HepG2 (cell line): ENCODE measurements around the gene ARHGEF12. TPM values are rescaled to one million over a fixed set of nuclear protein-coding genes. Genes with fewer than 3 reads are reported as not detected.

Experiments
- CENPBD1 ChIP-seq: sonication (generic); formaldehyde crosslinking; IDR thresholded peaks from 2 replicates; pipeline ENCODE4 v1.8.0; 2022; ENCODE audit warnings: missing genetic modification reagents, low read depth, mild to moderate bottlenecking, borderline replicate concordance
- FOXM1 ChIP-seq: sonication (generic); formaldehyde crosslinking; IDR thresholded peaks from 2 replicates; pipeline ENCODE4 v1.5.0; 2020; ENCODE audit warnings: missing genetic modification reagents
- HIC2 ChIP-seq: sonication (generic); formaldehyde crosslinking; IDR thresholded peaks from 2 replicates; pipeline ENCODE4 v1.9.0; 2022; ENCODE audit warnings: low read depth, missing genetic modification reagents
- MED8 ChIP-seq: sonication (generic); formaldehyde crosslinking; IDR thresholded peaks from 2 replicates; pipeline ENCODE4 v1.8.1; 2023; ENCODE audit warnings: mild to moderate bottlenecking, missing genetic modification reagents; ENCODE audit not compliant: insufficient replicate concordance
- PATZ1 ChIP-seq: sonication (generic); formaldehyde crosslinking; IDR thresholded peaks from 2 replicates; pipeline ENCODE4 v1.4.0; 2020; ENCODE audit warnings: missing genetic modification reagents
- PRDM10 ChIP-seq: sonication (generic); formaldehyde crosslinking; IDR thresholded peaks from 2 replicates; pipeline ENCODE4 v1.4.0; 2020; ENCODE audit warnings: low read depth, missing genetic modification reagents
- RAD51 ChIP-seq: fragments of 450-650 bp; IDR thresholded peaks from 2 replicates; pipeline ENCODE4 v1.6.1; 2016; ENCODE audit warnings: borderline replicate concordance
- RFX5 ChIP-seq: IDR thresholded peaks from 2 replicates; pipeline ENCODE4 v1.6.1; 2011; ENCODE audit warnings: low read depth, low read length, improper control_type of control experiment
- SNAPC4 ChIP-seq: sonication (generic); formaldehyde crosslinking; IDR thresholded peaks from 2 replicates; pipeline ENCODE4 v1.4.0; 2020; ENCODE audit warnings: mild to moderate bottlenecking, missing genetic modification reagents
- TP53 ChIP-seq: sonication (generic); formaldehyde crosslinking; conservative IDR thresholded peaks from 2 replicates; pipeline ENCODE4 v1.4.0; 2020; ENCODE audit warnings: missing genetic modification reagents
- UBTF ChIP-seq: sonication (generic); formaldehyde crosslinking; IDR thresholded peaks from 2 replicates; pipeline ENCODE4 v1.4.0; 2020; ENCODE audit warnings: mild to moderate bottlenecking, missing genetic modification reagents
- polyA plus RNA-seq, 8 experiments: library from polyadenylated mRNA; depleted of rRNA in 3 of 8; stranded (reverse) in 7 of 8; unstranded in 1 of 8; fragments of >200 nt; fragmentation: Illumina TruSeq in 4 of 8; extraction: Trizol in 4 of 8; gene quantifications; 2 replicates each; pipeline versions ENCODE4 v1.2.1 to v1.2.3, GENCODE V29; 2011 to 2016; ENCODE audit warnings: low read depth in 4 of 8, missing spikeins in 1 of 8, mixed read lengths in 1 of 8; ENCODE audit not compliant: insufficient read depth in 1 of 8
- total RNA-seq, 5 experiments: library from RNA; depleted of rRNA; stranded (reverse); fragments of >200 nt; fragmentation: Illumina TruSeq; extraction: Trizol; gene quantifications; 2 replicates each; pipeline ENCODE4 v1.2.3, GENCODE V29; 2016; ENCODE audit warnings: low read depth in 1 of 5

The ARHGEF12 gene
- total and polyA plus RNA-seq, 2 of the 13 experiments (the other 11 are each of a cell fraction or from before 2014, with no cell fraction given), result 17.9 to 54.4 TPM

GRCh38 chr11:120335908-120336640 lies at the start of gene ARHGEF12 (continued):
- TF ChIP-seq SNAPC4 (peak; percentile 54; the same call in 1 of the 2 replicates), FOXM1 (CRISPR knock-in tag) (no peak), RAD51 (no peak), RFX5 (no peak), UBTF (peak; percentile 89), HIC2 (CRISPR knock-in tag) (no peak; the same call in 1 of the 2 replicates), TP53 (no peak), PATZ1 (CRISPR knock-in tag) (peak; percentile 97), CENPBD1 (CRISPR knock-in tag) (0 out of 2 replicates have a peak, but pooled peaks have one; percentile 55), MED8 (CRISPR knock-in tag) (no peak), PRDM10 (CRISPR knock-in tag) (peak; percentile 40; the same call in 1 of the 2 replicates)
